Testis (tissue), 2 donors: Measurements from ENCODE around the gene PLSCR2.

Experiments
- CTCF ChIP-seq, 3 experiments: fragments of 450-650 bp in 2 of 3; fragments of 200-600 bp in 1 of 3; sonication (generic) in 1 of 3; IDR thresholded peaks; one replicate each; pipeline ENCODE4 v1.5.1; 2016 to 2019; ENCODE audit warnings: antibody characterized with exemption in 3 of 3, mild to moderate bottlenecking in 2 of 3, moderate library complexity in 1 of 3
- POLR2A ChIP-seq: fragments of 450-650 bp; IDR thresholded peaks from one replicate; pipeline ENCODE4 v1.6.1; 2017; ENCODE audit warnings: antibody characterized with exemption, mild to moderate bottlenecking, moderate library complexity

- no peak for TF ChIP-seq POLR2A
- TF ChIP-seq CTCF (IDR thresholded peaks at IDR 0.05): no peak
These were observed 48.5 kb upstream of the PLSCR2 start for GRCh38 chr3:146517684-146518435.
